Head of caudate nucleus (tissue), 42 donors: Measurements from ENCODE around the gene CARD6.
"Not testable (repeated sequence)": the region's sequence is repeated elsewhere in the genome, so short reads cannot be mapped to it uniquely, and the experiment has no call there.

Experiments
- DNase-seq, 42 donors: peaks; one replicate each; pipeline versions ENCODE4 v3.0.0 to v3.0.0-alpha.2; 2020 to 2021; ENCODE audit warnings: mixed read lengths in 7 of 42
- intact Hi-C: fragments of 100-400 bp; cut with DNase I; formaldehyde crosslinking; loops from one replicate; pipeline ENCODE4 v1.15.0; 2022

CARD6 gene, protein sequence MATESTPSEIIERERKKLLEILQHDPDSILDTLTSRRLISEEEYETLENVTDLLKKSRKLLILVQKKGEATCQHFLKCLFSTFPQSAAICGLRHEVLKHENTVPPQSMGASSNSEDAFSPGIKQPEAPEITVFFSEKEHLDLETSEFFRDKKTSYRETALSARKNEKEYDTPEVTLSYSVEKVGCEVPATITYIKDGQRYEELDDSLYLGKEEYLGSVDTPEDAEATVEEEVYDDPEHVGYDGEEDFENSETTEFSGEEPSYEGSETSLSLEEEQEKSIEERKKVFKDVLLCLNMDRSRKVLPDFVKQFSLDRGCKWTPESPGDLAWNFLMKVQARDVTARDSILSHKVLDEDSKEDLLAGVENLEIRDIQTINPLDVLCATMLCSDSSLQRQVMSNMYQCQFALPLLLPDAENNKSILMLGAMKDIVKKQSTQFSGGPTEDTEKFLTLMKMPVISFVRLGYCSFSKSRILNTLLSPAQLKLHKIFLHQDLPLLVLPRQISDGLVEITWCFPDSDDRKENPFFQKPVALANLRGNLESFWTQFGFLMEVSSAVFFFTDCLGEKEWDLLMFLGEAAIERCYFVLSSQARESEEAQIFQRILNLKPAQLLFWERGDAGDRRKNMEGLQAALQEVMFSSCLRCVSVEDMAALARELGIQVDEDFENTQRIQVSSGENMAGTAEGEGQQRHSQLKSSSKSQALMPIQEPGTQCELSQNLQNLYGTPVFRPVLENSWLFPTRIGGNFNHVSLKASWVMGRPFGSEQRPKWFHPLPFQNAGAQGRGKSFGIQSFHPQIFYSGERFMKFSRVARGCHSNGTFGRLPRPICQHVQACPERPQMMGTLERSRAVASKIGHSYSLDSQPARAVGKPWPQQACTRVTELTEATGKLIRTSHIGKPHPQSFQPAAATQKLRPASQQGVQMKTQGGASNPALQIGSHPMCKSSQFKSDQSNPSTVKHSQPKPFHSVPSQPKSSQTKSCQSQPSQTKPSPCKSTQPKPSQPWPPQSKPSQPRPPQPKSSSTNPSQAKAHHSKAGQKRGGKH

DNA sequence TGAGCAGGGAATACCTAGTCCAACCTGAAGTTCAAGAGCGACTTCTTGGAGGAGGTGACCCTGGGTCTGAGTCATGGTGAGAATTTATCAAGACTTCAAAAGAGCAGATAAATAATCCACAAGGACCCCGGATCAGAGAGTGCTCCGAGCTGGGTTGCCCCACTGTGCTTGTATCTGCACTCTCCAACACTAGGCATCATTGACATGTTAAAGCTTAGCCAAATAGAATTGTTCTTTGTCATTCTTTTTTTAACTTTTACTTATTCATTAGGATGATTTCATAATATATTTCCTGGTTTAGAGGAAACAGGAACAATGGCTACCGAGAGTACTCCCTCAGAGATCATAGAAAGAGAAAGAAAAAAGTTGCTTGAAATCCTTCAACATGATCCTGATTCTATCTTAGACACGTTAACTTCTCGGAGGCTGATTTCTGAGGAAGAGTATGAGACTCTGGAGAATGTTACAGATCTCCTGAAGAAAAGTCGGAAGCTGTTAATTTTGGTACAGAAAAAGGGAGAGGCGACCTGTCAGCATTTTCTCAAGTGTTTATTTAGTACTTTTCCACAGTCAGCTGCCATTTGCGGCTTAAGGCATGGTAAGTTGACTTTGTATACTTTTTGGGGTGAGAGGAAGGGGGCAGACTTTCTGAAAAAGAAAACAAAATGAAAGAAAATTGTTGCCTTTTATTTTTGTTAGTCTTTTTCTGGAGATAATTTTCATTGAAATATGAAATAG is at the start of gene CARD6:
Gene CARD6, plus strand, starts transcription at position 300 of the 738 bp plus-strand sequence. Its CDS starts 16 bp downstream, at position 316.
- intact Hi-C loops = no loop called here

DNA sequence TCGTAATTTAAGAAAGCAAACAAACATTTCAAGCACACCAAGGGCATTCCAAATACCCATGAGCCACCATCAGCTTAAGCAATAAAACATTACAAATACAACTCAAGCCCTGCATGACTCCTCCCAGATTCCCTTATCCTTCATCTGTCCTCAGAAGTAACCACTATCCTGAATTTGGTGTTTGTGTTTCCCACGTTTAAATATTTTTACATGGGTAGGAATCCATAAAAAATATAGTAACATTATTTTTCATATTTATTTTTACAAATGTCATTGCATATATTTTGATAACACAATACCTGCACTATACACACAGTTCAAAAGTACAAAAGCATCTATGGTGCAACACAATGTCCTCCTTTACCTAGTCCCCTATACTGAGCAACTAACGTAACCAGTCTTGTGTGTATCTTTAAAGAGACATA is 49.4 kb upstream of the CARD6 start:
- DNase-seq = no peak
- intact Hi-C loops = no loop called here

More for the DNA sequence above, at the start of gene CARD6:
- DNase-seq = no peak

DNA sequence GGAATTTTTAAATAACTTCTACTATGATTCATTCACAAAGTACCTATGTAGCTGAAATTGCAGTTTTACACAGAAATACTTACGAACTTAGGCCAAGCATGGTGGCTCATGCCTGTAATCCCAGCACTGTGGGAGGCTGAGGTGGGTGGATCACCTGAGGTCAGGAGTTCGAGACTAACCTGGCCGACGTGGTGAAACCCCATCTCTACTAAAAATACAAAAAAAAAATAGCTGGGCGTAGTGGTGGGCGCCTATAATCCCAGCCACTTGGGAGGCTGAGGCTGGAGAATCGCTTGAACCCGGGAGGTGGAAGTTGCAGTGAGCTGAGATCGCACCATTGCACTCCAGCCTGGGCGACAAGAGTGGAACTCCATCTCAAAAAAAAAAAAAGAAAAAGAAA is 48.5 kb upstream of the CARD6 start:
- DNase-seq, intact Hi-C loops: not testable (repeated sequence)

DNA sequence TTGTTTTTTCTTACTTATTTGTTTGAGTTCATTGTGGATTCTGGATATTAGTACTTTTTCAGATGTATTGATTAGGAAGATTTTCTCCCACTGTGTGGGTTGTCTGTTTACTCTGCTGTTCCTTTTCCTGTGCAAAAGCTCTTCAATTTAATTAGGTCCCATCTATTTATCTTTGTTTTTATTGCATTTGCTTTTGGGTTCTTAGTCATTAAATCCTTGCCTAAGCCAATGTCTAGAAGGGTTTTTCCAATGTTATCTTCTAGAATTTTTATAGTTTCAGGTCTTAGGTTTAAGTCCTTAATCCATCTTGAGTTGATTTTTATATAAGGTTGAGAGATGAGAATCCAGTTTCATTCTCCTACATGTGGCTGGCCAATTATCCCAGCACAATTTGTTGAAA is 46.8 kb upstream of the CARD6 start:
- not testable (repeated sequence) for DNase-seq

DNA sequence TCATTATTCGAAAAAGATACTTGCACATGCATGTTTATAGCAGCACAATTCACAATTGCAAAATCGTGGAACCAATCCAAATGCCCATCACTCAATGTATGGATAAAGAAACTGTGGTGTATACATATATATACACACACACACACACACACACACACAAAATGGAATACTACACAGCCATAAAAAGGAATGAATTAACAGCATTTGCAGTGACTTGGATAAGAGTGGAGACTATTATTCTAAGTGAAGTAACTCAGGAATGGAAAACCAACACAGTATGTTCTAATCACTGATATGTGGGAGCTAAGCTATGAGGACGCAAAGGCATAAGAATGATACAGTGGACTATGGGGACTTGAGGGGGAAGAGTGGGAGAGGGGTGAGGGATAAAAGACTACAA is 46.3 kb upstream of the CARD6 start:
- intact Hi-C loops, DNase-seq: not testable (repeated sequence)

More for the DNA sequence above, 46.8 kb upstream of the CARD6 start:
- intact Hi-C loops = not testable (repeated sequence)

DNA sequence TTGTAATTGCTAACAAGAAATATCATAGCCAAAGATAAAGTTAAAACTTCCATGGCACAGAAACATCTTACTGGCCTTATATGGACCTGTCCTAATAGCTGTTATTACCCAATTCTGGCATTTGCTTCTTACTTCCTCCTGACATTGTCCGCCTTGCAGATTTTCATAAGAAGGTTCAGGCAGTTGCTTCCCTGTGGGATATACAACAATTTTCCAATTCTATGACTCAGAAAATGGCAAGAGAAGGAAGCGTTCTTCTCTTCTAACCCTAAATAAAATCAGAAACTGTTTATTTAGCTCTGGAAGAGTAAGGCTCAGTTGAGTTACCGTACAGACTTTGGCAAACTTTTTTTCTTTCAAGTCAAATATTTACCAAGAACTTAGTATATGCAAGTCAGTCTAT is 44.7 kb upstream of the CARD6 start:
- intact Hi-C loops = no loop called here
- no peak for DNase-seq

DNA sequence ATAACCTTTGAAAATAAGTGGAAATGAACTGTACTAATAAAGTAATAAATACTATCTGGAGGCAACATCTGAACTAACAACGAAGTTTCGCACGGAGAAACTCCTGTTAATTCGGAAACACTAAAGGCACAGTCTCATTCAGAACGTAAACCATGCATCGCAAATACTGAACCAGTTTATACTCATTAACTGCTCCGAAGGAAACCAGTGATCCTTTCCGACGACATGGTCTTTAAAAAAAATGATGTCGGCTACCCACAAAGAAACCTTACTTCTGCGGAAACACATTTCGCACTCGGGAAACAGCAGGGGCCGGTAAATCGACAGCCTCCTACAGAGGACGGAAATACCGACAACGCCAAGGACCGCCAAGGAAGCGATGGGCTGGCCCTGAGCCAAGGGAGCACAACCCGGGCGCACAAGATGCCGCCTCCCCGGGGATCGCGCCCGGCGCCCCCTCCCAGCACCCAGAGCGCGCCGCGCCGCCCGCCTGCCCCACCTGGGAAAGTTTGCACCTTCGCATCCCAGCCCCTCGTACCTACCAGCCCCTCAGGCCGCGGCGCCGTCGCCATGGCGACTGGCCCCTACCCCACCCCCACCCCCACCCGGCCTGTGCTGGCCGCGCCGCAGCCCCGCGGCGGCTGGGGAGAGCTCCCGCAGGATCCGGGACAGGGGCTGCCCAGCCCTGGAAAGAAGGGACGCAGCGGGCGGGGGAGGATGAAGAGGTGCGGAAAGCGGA is 43.7 kb upstream of the CARD6 start:
- intact Hi-C loops = loop anchor here (1.0 kb wide), 1 partner anchor 38 kb away; the partner anchor contains the start of gene RPL37
- DNase-seq = peak; percentile 35 to 83 (median 64)

DNA sequence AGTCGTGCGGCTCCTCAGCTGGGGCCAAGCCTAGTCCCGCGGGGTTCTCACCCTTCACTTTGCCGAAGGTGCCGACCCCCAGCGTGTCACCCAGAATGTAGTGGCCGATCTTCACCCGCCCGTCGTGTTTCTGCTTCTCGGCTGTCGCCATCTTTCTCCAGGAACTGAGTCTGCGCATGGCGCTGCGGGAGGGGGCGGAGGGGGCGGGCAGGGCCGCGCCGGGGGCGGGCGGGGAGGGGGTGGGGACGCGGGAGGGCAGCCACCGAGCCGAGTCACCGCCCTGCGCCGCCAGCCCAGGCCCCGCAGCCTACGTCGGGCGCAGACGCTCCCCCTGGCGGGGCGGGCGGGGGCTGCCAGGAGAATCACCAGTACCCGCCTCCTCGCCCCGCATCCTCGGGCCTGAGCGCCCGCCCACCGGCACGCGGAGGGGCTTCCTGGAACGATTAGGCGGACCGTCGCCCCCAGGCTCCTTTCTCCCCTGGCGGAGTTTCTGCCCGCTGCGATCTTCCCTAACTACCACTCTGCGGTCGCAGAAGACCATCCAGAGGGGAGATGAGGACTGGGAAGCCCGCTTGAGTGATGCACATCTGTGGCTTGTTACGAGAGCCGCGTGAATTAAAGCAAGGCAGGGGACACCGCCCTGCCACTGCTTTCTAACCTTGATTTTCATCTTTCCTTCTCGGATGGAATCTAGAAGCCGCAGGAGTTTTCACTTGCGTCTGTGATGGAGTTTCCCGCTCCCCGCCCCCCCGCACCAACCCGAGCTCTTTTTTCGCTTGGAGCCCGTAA is 43.0 kb upstream of the CARD6 start, which contains the start of gene PRKAA1:
Gene PRKAA1, minus strand, starts transcription at position 363 of the 789 bp plus-strand sequence. Its CDS starts 185 bp downstream, at position 178.
- peak; percentile 69 to 96 (median 90) for DNase-seq
- intact Hi-C loops = loop anchor here (1.0 kb wide), 1 partner anchor 37 kb away; the partner anchor contains the start of gene RPL37

DNA sequence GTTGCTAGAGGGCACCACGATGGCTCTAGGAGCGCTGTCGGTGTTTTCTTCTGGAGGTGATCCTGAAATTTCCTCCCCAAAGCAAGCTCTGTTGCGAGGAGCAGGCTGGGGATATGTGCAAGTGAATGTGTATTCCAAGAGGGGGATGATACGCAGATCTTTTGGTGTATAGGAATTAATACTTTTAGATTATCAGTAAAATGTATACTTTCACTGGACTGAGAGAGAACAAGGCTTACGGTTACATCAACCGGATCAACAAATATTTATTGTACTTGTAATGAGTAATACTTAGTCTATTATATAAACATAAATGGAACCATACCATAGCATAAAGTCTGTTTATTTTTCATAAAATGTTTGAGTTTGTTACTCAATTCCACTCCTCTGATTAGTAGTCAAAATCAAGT is 42.4 kb upstream of the CARD6 start:
- DNase-seq = no peak
- intact Hi-C loops = loop anchor here (1.0 kb wide), 1 partner anchor 36 kb away; the partner anchor contains the start of gene RPL37

DNA sequence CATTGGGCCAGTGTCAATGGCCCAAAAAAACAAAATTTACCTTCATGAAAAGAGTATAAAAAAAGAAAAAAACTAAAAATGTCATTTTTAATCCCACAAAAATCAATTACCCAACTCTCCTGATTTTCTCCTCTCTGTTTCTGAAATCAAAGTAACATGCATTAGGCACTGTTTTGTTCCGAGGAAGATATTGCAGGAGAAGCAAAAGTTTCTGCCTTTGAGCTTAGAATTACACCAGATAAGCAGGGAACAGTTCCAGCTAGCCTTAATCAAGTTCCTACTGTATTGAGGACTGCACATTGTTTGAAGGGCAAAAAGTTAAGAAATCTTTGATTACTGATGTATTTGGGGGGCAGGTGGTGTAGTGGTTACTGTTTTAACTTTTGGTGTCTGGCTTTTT is 41.9 kb upstream of the CARD6 start:
- intact Hi-C loops = no loop called here
- DNase-seq = no peak

DNA sequence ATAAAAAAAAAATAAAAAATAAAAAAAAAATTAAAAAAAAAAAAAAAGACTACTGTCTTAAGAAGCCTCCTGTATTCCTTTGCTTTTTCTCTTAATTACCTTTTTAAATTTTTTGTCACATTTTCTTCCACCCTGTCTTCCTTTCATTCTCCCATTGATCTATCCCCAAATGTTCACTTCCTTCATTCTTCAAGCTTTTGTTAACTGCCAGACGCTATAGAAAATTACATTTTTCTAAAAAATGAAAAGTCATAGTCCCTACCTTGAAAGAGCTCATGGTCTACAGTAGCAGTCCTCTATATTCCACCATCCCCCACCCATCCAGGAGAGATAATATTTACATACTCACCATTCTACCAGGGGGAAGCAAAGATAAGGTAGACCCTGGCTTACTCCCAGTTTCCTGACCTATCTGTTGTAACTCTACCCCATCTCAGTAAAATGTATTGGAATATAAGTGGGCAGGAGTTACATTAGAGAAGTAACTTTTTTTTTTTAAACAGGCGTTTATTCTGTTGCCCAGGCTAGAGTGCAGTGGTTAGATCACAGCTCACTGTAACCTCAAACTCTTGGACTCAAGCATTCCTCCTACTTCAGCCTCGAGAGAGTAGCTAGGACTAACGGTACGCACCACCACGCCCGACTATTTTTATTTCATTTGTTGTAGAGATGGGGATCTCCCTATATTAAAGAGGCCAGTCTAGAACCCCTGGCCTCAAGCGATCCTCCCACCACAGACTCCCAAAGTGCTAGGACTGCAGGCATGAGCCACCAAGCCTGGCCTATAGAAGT is 39.2 kb upstream of the CARD6 start:
- no peak for DNase-seq
- intact Hi-C loops = no loop called here

DNA sequence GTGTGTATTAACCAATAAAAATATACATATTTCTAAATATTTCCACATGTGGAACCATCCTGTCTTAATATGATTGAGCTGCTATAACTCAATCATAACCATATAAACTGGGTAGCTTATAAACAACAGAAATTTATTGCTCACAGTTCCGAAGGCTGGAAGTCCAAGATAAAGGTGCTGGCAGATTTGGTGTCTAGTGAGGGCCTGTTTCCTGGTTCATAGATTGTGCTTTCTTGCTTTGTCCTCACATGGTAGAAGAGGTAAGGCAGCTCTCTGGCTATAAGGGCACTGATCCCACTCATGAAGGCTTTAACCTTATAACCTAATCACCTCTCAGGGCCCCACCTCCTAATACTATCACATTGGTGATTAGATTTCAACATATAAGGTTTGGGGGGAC is 29.0 kb upstream of the CARD6 start:
- DNase-seq = no peak
- intact Hi-C loops = no loop called here

DNA sequence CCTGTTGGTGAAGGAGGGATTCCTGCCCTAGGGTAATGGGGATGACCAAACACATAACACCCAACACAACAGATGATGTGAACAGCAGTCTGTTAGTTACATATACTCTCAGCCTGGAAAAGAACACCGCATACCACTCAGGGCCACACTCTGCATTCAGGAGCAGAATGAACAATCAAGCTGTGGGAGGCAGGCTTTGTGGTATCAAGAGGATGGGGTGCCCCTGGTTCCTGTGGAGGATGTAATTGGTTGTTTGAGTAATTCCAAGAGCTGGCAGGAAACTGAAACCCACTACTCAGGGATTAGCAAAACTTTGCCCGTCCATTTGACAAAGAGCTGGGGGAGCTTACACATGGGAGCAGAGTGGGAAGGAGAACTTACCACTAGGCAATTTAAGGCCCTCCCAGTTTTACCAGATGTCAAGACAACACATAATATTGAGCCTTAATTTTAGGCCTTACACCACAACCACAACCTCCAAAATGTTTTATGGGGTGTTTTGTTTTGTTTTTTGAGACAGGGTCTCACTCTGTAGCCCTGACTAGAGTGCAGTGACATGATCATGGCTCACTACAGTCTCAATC is 27.4 kb upstream of the CARD6 start:
- intact Hi-C loops = no loop called here

DNA sequence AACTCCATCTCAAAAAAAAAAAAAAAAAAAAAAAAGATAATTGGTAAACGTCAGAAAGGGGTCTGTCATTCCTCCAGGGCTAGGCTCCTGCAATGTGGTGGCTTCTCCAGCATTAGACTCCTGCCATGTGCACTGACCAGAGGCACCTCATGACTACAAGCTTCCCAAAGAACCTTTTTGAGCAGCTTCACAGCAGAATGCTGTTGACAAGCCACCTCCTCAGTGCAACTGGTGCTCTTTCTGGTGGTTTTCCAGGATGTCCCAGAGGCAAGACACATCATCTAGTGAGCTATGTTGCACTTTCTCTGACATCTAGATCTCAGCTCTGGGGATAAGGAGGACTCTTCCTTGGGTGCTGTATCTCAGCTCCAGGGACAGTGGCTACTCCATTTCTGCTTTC is 17.7 kb upstream of the CARD6 start:
- intact Hi-C loops = no loop called here
- DNase-seq = no peak

More for the DNA sequence above, 27.4 kb upstream of the CARD6 start:
- DNase-seq = no peak

DNA sequence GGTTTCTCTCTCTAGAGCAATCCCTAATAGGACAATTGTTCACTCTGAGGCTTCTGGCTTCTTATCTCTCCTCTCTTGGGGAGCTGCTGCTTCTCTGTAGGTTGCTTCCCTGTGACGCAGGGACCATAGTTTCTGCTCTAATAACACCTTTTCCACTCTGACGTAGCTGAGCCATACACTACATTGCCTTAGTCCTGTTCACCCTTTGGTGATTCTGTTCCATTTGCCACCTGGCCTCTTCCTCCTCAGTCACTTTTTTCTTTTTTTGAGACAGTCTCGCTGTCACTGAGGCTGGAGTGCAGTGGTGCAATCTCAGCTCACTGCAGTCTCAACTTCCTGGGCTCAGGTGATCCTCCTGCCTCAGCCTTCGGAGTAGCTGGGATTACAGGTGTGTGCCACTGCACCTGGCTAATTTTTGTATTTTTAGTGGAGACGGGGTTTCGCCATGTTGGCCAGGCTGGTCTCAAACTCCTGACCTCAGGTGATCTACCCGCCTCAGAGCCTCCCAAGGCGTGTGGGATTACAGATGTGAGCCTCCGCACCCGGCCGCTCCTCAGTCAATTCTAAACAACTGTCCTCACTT is 15.6 kb upstream of the CARD6 start:
- intact Hi-C loops, DNase-seq: not testable (repeated sequence)
